ENCODE measurements around the gene SLC7A9. TPM values are rescaled to one million over a fixed set of nuclear protein-coding genes. Genes with fewer than 3 reads are reported as not detected.

The SLC7A9 gene
- polyA plus RNA-seq, 1 donor: 60.9 TPM

DNA sequence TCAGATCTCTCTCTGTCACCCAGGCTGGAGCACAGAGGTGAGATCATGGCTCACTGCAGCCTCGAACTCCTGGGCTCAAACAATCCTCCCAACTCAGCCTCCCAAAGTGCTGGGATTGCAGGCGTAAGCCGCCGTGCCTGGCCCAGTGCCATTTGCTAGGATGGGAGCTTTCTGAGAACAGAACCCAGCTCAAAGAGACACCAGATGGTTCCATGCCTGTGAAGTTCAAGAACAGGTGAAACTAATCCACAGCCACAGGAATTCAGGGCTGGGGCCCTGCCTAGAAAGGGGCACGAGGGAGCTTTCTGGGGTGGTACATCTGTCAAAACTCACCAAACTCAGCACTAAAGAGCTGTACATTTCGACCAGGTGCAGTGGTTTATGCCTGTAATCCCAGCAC lies 4.2 kb downstream of the SLC7A9 start:
- no CpG with 5 or more reads among the region's 6 CpGs for WGBS (ENCODE audit: insufficient coverage, low lambda C conversion rate)
- Histone ChIP-seq H3K4me3 (ENCODE audit: low read length) (no peak overlapping the region), H3K27ac (ENCODE audit: low read length) (no peak overlapping the region), H3K9me3 (ENCODE audit: control insufficient read depth, low read depth, low read length) (no peaks in the 10 kb centered on the region), H3K27me3 (ENCODE audit: control insufficient read depth, insufficient read depth, low read length) (no peaks in the 10 kb centered on the region), H3K4me1 (ENCODE audit: control insufficient read depth, insufficient read depth, low read length) (peaks cover 5% of the 10 kb centered on the region), H3K36me3 (ENCODE audit: control insufficient read depth, insufficient read depth, low read length) (peaks cover 39% of the 10 kb centered on the region)
- DNase-seq: no peak

DNA sequence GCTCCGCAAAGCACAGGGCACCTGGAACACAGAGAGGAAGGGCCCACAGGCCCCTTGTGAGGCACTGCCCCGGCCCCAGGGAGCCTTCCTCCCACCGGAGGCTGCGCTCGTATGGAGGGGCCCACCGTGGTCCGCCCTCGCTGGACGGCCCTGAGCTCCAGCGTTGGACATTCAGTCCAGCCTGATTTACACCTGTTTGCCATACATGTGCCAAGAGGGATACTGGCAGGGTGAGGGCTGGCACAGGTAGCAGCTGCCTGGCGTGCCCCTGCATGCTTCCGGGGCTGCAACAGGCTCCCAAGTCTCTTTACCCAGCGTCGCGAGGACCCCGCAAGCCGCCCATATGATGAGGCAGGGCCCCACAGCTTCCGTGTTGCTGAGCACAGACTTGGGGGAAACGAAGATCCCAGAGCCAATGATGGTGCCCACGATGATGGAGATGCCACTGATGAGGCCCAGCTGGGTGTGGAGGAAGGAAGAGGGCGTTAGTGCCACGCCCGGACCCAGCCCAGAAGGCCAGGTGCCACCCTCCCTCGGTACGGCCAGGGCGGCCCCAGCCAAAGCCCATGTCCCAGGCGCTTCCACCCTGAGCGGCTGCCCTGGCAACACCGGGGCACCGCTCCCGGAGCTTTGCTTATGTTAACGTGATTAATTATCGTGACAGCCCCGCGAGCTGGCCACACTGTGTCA lies 5.1 kb downstream of the SLC7A9 start:
- Histone ChIP-seq H3K4me3 (ENCODE audit: low read length) (no peak overlapping the region), H3K27ac (ENCODE audit: low read length) (no peak overlapping the region), H3K4me1 (ENCODE audit: control insufficient read depth, insufficient read depth, low read length) (no peaks in the 10 kb centered on the region), H3K36me3 (ENCODE audit: control insufficient read depth, insufficient read depth, low read length) (peaks cover 45% of the 10 kb centered on the region), H3K9me3 (ENCODE audit: control insufficient read depth, low read depth, low read length) (no peaks in the 10 kb centered on the region), H3K27me3 (ENCODE audit: control insufficient read depth, insufficient read depth, low read length) (no peaks in the 10 kb centered on the region)
- no CpG with 5 or more reads among the region's 35 CpGs for WGBS (ENCODE audit: insufficient coverage, low lambda C conversion rate)
- no peak for DNase-seq

DNA sequence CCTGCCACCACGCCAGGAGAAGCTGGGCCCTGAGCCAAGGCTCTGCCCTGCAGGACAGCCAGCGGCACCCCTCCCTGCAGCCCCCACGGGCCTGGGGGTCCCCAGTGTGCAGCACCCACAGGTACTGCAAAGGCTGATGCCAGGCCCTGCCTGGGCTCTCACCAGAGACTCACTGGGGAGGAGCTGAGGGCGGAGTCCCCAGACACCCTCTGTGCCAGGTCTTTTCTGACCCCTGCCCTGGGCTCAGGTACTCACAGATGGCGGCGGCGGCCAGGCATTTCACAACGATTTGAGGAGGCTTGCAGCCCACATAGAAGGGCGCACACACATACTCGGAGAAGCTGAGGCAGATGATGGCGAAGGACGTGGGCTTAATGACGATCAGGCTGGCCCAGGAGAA lies 5.7 kb downstream of the SLC7A9 start:
- Histone ChIP-seq H3K36me3 (ENCODE audit: control insufficient read depth, insufficient read depth, low read length) (peaks cover 50% of the 10 kb centered on the region), H3K27ac (ENCODE audit: low read length) (no peak overlapping the region), H3K27me3 (ENCODE audit: control insufficient read depth, insufficient read depth, low read length) (no peaks in the 10 kb centered on the region), H3K9me3 (ENCODE audit: control insufficient read depth, low read depth, low read length) (no peaks in the 10 kb centered on the region), H3K4me1 (ENCODE audit: control insufficient read depth, insufficient read depth, low read length) (no peaks in the 10 kb centered on the region), H3K4me3 (ENCODE audit: low read length) (no peak overlapping the region)
- no CpG with 5 or more reads among the region's 13 CpGs for WGBS (ENCODE audit: insufficient coverage, low lambda C conversion rate)
- no peak for DNase-seq

DNA sequence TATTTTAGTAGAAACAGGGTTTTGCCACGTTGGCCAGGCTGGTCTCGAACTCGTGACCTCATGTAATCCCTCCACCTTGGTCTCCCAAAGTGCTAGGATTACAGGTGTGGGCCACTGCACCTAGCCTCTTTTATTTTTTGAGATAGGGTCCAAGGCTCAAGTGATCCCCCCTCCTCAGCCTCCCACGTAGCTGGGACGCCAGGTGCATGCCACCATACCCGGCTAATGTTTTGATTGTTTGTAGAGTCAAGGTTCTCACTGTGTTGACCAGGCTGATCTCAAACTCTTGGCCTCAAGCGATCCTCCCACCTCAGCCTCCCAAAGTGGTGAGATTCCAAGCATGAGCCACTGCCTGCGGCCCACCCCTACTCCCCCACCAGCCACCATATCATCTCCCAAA lies 6.3 kb downstream of the SLC7A9 start:
- no peaks in the 10 kb centered on the region for H3K27me3 ChIP-seq (ENCODE audit: control insufficient read depth, insufficient read depth, low read length)
- DNase-seq: no peak
- H3K27ac ChIP-seq (ENCODE audit: low read length): no peak overlapping the region
- no peak overlapping the region for H3K4me3 ChIP-seq (ENCODE audit: low read length)
- WGBS (ENCODE audit: insufficient coverage, low lambda C conversion rate): no CpG with 5 or more reads among the region's 8 CpGs
- H3K4me1 ChIP-seq (ENCODE audit: control insufficient read depth, insufficient read depth, low read length): no peaks in the 10 kb centered on the region
- H3K9me3 ChIP-seq (ENCODE audit: control insufficient read depth, low read depth, low read length): no peaks in the 10 kb centered on the region
- peaks cover 52% of the 10 kb centered on the region for H3K36me3 ChIP-seq (ENCODE audit: control insufficient read depth, insufficient read depth, low read length)

DNA sequence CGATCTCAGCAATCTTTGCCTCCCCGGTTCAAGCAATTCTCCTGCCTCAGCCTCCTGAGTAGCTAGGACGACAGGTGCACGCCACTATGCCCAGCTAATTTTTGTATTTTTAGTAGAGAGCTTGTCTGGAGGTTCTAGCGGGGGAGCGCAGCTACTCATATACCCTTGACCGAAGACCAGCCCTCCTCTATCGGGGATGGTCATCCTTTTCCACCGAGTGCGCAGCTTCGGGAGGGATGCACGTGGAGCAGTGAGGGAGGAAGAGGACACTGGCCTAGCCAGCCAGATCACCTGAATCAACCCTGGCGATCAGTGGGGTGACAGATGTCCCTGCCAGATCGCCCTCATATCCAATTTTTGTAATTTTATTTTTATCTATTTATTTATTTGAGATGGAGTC lies 6.8 kb downstream of the SLC7A9 start:
- H3K9me3 ChIP-seq (ENCODE audit: control insufficient read depth, low read depth, low read length): no peaks in the 10 kb centered on the region
- WGBS (ENCODE audit: insufficient coverage, low lambda C conversion rate): no CpG with 5 or more reads among the region's 14 CpGs
- no peaks in the 10 kb centered on the region for H3K27me3 ChIP-seq (ENCODE audit: control insufficient read depth, insufficient read depth, low read length)
- DNase-seq: no peak
- H3K36me3 ChIP-seq (ENCODE audit: control insufficient read depth, insufficient read depth, low read length): peaks cover 57% of the 10 kb centered on the region
- no peak overlapping the region for H3K27ac ChIP-seq (ENCODE audit: low read length)
- H3K4me1 ChIP-seq (ENCODE audit: control insufficient read depth, insufficient read depth, low read length): no peaks in the 10 kb centered on the region
- no peak overlapping the region for H3K4me3 ChIP-seq (ENCODE audit: low read length)

DNA sequence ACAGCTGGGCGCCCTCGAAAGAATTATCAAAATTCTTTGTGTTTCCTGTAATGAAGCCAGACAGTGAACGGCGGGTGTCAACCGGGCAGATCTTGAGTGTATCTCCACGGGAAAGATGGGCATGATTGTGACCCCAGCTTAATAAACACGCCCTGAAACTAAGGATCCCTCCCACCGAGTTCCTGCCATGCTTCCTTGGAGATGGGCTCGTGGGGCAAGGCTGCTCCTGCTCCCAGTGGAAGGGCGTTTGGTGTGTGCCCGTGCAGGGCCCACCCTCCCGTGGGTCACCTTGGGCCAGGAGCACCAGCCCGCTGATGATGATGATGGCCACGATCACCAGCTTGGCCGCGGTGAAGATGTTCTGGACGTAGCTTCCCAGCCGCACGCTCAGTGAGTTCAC lies 7.4 kb downstream of the SLC7A9 start:
- Histone ChIP-seq H3K27me3 (ENCODE audit: control insufficient read depth, insufficient read depth, low read length) (no peaks in the 10 kb centered on the region), H3K27ac (ENCODE audit: low read length) (no peak overlapping the region), H3K36me3 (ENCODE audit: control insufficient read depth, insufficient read depth, low read length) (peaks cover 60% of the 10 kb centered on the region), H3K9me3 (ENCODE audit: control insufficient read depth, low read depth, low read length) (no peaks in the 10 kb centered on the region), H3K4me1 (ENCODE audit: control insufficient read depth, insufficient read depth, low read length) (no peaks in the 10 kb centered on the region), H3K4me3 (ENCODE audit: low read length) (no peak overlapping the region)
- no CpG with 5 or more reads among the region's 19 CpGs for WGBS (ENCODE audit: insufficient coverage, low lambda C conversion rate)
- no peak for DNase-seq

DNA sequence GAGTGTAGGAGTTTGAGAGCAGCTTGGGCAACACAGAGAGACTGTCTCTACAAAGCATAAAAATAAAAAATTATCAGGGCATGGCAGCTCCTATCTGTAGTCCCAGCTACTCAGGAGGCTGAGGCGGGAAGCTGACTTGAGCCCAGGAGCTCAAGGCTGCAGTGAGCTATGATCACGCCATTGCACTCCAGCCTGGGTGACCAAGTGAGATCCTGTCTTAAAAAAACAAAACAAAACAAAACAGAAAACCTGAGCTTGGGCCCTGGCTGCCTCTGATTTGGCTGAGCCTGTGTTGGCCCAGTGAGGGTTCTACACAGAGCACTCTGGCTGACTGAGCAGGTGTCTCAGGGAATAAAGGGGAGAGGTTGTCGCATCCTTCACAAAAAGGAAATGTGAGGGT lies 8.0 kb downstream of the SLC7A9 start:
- H3K36me3 ChIP-seq (ENCODE audit: control insufficient read depth, insufficient read depth, low read length): peaks cover 61% of the 10 kb centered on the region
- no peaks in the 10 kb centered on the region for H3K9me3 ChIP-seq (ENCODE audit: control insufficient read depth, low read depth, low read length)
- H3K27ac ChIP-seq (ENCODE audit: low read length): no peak overlapping the region
- H3K4me1 ChIP-seq (ENCODE audit: control insufficient read depth, insufficient read depth, low read length): no peaks in the 10 kb centered on the region
- WGBS (ENCODE audit: insufficient coverage, low lambda C conversion rate): no CpG with 5 or more reads among the region's 3 CpGs
- no peak overlapping the region for H3K4me3 ChIP-seq (ENCODE audit: low read length)
- no peaks in the 10 kb centered on the region for H3K27me3 ChIP-seq (ENCODE audit: control insufficient read depth, insufficient read depth, low read length)
- DNase-seq: no peak

DNA sequence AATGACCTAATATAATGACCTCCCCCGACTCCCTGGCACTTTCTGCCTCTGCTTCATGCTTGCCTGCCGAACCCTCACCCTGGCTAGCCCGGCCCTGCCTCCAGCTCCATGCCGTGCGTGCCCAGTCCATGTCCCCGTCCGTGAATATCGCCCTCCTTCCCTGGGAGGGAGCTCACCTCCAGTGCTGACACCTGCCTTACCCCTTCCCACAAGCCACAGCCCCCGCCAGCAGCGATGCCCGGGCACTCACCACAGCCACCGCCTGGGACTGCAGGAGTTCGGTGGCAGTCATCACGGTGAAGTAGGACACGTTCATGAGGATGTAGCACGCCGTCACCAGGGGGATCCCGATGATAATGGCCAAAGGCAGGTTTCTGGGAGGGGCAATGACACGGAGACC lies 10.0 kb downstream of the SLC7A9 start:
- WGBS (ENCODE audit: insufficient coverage, low lambda C conversion rate): 100% methylated on average over 1 of the region's 19 CpGs
- no peaks in the 10 kb centered on the region for H3K27me3 ChIP-seq (ENCODE audit: control insufficient read depth, insufficient read depth, low read length)
- H3K4me3 ChIP-seq (ENCODE audit: low read length): no peak overlapping the region
- no peaks in the 10 kb centered on the region for H3K4me1 ChIP-seq (ENCODE audit: control insufficient read depth, insufficient read depth, low read length)
- no peaks in the 10 kb centered on the region for H3K9me3 ChIP-seq (ENCODE audit: control insufficient read depth, low read depth, low read length)
- H3K36me3 ChIP-seq (ENCODE audit: control insufficient read depth, insufficient read depth, low read length): peaks cover 53% of the 10 kb centered on the region
- H3K27ac ChIP-seq (ENCODE audit: low read length): no peak overlapping the region
- no peak for DNase-seq

DNA sequence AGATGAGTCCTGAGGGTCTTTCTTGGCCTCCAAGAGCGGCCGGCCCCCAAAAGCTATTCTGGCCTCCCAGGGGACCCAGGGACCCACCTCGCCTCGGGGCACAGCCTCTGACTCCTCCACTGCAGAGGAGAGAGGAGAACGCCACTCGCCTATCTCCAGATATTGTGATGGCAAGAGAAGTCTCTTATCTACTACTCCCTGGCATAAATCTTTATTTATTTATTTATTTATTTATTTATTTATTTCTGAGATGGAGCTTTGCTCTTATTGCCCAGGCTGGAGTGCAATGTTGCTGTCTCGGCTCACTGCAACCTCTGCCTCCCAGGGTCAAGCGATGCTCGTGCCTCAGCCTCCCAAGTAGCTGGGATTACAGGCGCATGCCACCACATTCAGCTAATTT lies 11.0 kb downstream of the SLC7A9 start:
- Histone ChIP-seq H3K36me3 (ENCODE audit: control insufficient read depth, insufficient read depth, low read length) (peaks cover 46% of the 10 kb centered on the region), H3K27ac (ENCODE audit: low read length) (no peak overlapping the region), H3K9me3 (ENCODE audit: control insufficient read depth, low read depth, low read length) (no peaks in the 10 kb centered on the region), H3K4me1 (ENCODE audit: control insufficient read depth, insufficient read depth, low read length) (no peaks in the 10 kb centered on the region), H3K4me3 (ENCODE audit: low read length) (no peak overlapping the region), H3K27me3 (ENCODE audit: control insufficient read depth, insufficient read depth, low read length) (no peaks in the 10 kb centered on the region)
- DNase-seq: no peak
- no CpG with 5 or more reads among the region's 10 CpGs for WGBS (ENCODE audit: insufficient coverage, low lambda C conversion rate)

DNA sequence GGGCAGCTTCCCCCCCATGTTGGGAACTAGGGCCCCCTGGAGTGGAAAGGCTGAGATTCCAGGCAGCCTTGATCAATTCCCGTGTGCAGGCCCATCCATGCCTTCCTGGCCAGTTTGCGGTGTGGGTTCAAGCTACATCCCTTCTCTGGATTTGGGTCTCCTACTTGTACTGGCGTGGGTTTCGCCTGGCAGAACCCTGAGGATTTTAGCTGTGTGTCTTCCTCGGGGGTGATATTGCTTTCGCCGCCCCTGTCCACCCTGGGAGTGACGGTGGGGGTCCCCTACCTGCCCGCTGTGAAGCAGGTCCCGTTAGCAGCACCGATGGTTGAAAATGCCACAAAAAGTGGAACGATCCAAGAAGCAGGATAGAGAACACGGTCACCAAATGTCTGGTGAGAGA lies 11.4 kb downstream of the SLC7A9 start:
- 80% methylated on average over 1 of the region's 13 CpGs for WGBS (ENCODE audit: insufficient coverage, low lambda C conversion rate)
- DNase-seq: no peak
- Histone ChIP-seq H3K27me3 (ENCODE audit: control insufficient read depth, insufficient read depth, low read length) (no peaks in the 10 kb centered on the region), H3K4me3 (ENCODE audit: low read length) (no peak overlapping the region), H3K4me1 (ENCODE audit: control insufficient read depth, insufficient read depth, low read length) (no peaks in the 10 kb centered on the region), H3K9me3 (ENCODE audit: control insufficient read depth, low read depth, low read length) (no peaks in the 10 kb centered on the region), H3K36me3 (ENCODE audit: control insufficient read depth, insufficient read depth, low read length) (peaks cover 42% of the 10 kb centered on the region), H3K27ac (ENCODE audit: low read length) (no peak overlapping the region)

DNA sequence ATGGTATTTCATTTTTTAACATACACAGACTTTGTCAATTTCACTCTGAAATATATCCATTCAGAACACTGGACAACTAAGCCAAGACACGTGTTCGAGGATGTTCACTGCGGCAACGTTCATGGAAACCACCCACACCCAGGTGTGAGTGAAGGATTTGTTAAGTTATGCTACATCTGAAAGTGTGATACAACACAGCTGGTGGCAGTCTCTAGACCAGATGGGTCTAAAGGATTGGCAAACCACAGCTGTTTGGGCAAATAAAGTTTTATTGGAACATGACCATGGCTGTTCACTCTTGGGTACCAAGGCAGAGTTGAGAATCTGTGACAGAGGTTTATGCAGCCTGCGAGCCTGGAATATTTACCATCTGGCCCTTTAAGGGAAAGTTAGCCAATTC lies 12.0 kb downstream of the SLC7A9 start:
- H3K27ac ChIP-seq (ENCODE audit: low read length): no peak overlapping the region
- no peaks in the 10 kb centered on the region for H3K9me3 ChIP-seq (ENCODE audit: control insufficient read depth, low read depth, low read length)
- H3K4me3 ChIP-seq (ENCODE audit: low read length): no peak overlapping the region
- no CpG with 5 or more reads among the region's 5 CpGs for WGBS (ENCODE audit: insufficient coverage, low lambda C conversion rate)
- peaks cover 37% of the 10 kb centered on the region for H3K36me3 ChIP-seq (ENCODE audit: control insufficient read depth, insufficient read depth, low read length)
- H3K4me1 ChIP-seq (ENCODE audit: control insufficient read depth, insufficient read depth, low read length): no peaks in the 10 kb centered on the region
- DNase-seq: no peak
- H3K27me3 ChIP-seq (ENCODE audit: control insufficient read depth, insufficient read depth, low read length): no peaks in the 10 kb centered on the region
